PC-3 (cell line): ENCODE data around the gene LACTBL1. TPM values are rescaled to one million over a fixed set of nuclear protein-coding genes. Genes with fewer than 3 reads are reported as not detected.

Experiments used
- ATAC-seq: fragments of 200-7000 bp; cut with Tn5 transposase; 2 replicates; pipeline ENCODE4 v1.9.1; 2020; ENCODE audit warnings: mild to moderate bottlenecking, moderate library complexity
- BruUV-seq: library from RNA; stranded (reverse); fragments of 400-500 nt; replicated peaks from 2 replicates; lab custom pipeline; 2021; lab: Mats Ljungman, UMichigan
- CTCF ChIA-PET: fragments of 300-600 bp; sonication (Branson Sonifier 250); formaldehyde crosslinking; loops from one replicate; lab custom pipeline; 2022; ENCODE audit warnings: antibody characterized with exemption; lab: Charles Lee
- POLR2A ChIA-PET: fragments of 300-600 bp; sonication (Branson Sonifier 250); formaldehyde crosslinking; loops from one replicate; lab custom pipeline; 2022; ENCODE audit warnings: antibody characterized with exemption; ENCODE audit not compliant: unreplicated experiment; lab: Charles Lee
- DNase-seq: peaks from one replicate; pipeline ENCODE4 v3.0.0-alpha.2; 2015
- H2AFZ ChIP-seq: fragments of 300-600 bp; sonication (generic); 2 replicates; pipeline ENCODE4 v1.6.0; 2016; ENCODE audit warnings: antibody characterized with exemption, low read length
- H3F3A ChIP-seq: fragments of 300-600 bp; sonication (generic); one replicate; pipeline ENCODE4 v1.6.0; 2017; ENCODE audit warnings: antibody characterized with exemption, low read length, control low read depth, mild to moderate bottlenecking; ENCODE audit not compliant: unreplicated experiment
- H3K27ac ChIP-seq: fragments of 300-600 bp; sonication (generic); 2 replicates; pipeline ENCODE4 v1.5.1; 2016; ENCODE audit warnings: mild to moderate bottlenecking, low read length
- H3K27me3 ChIP-seq: fragments of 300-600 bp; sonication (generic); 2 replicates; pipeline ENCODE4 v1.6.1; 2016; ENCODE audit warnings: low read length, mixed read lengths
- H3K36me3 ChIP-seq: fragments of 300-600 bp; sonication (generic); 2 replicates; pipeline ENCODE4 v1.6.1; 2016; ENCODE audit warnings: low read depth, mixed run types, low read length, mixed read lengths
- H3K4me1 ChIP-seq: fragments of 300-600 bp; sonication (generic); 2 replicates; pipeline ENCODE4 v1.5.1; 2016; ENCODE audit warnings: low read length; ENCODE audit not compliant: insufficient read depth
- H3K4me2 ChIP-seq: fragments of 300-600 bp; sonication (generic); 2 replicates; pipeline ENCODE4 v1.6.0; 2016; ENCODE audit warnings: low read length
- H3K4me3 ChIP-seq: fragments of 300-600 bp; sonication (generic); 2 replicates; pipeline ENCODE4 v1.5.1; 2016; ENCODE audit warnings: mild to moderate bottlenecking, low read length, mixed read lengths
- H3K79me2 ChIP-seq: fragments of 300-600 bp; sonication (generic); 2 replicates; pipeline ENCODE4 v1.6.1; 2017; ENCODE audit warnings: low read length, mixed read lengths
- H3K9ac ChIP-seq: fragments of 300-600 bp; sonication (generic); 2 replicates; pipeline ENCODE4 v1.6.0; 2016; ENCODE audit warnings: mild to moderate bottlenecking, low read length
- H3K9me2 ChIP-seq: fragments of 300-600 bp; sonication (generic); replicated peaks from 2 replicates; pipeline ENCODE4 v1.6.1; 2016; ENCODE audit warnings: mixed run types, low read length, mixed read lengths
- H3K9me3 ChIP-seq: fragments of 300-600 bp; sonication (generic); 2 replicates; pipeline ENCODE4 v1.6.1; 2016; ENCODE audit warnings: low read length, mixed read lengths
- H4K20me1 ChIP-seq: fragments of 300-600 bp; sonication (generic); 2 replicates; pipeline ENCODE4 v1.6.1; 2016; ENCODE audit warnings: low read length, mixed read lengths
- EZH2 ChIP-seq: fragments of 300-600 bp; sonication (generic); IDR thresholded peaks from one replicate; pipeline ENCODE4 v1.6.1; 2017; ENCODE audit warnings: antibody characterized with exemption, mild to moderate bottlenecking, low read length; ENCODE audit not compliant: unreplicated experiment
- EZH2phosphoT487 ChIP-seq: fragments of 300-600 bp; sonication (generic); IDR thresholded peaks from 2 replicates; pipeline ENCODE4 v1.6.1; 2018; ENCODE audit warnings: mild to moderate bottlenecking, antibody characterized with exemption, low read length, borderline replicate concordance
- intact Hi-C: fragments of 100-400 bp; cut with micrococcal nuclease; formaldehyde crosslinking; loops from 2 replicates; pipeline ENCODE4 v1.9.0; 2023
- total RNA-seq: library from RNA; depleted of rRNA; stranded (reverse); fragments of >200 nt; gene quantifications from 2 replicates; pipeline ENCODE4 v1.2.3, GENCODE V29; 2014
- TF ChIP-seq, protein P1 (sequence below): fragments of 300-600 bp; sonication (generic); conservative IDR thresholded peaks from 2 replicates; pipeline ENCODE4 v1.5.1; 2017; ENCODE audit warnings: antibody characterized with exemption, low read depth, mild to moderate bottlenecking, low read length

Gene LACTBL1
- total RNA-seq, 1 experiment from 2014 or later: not detected

DNA sequence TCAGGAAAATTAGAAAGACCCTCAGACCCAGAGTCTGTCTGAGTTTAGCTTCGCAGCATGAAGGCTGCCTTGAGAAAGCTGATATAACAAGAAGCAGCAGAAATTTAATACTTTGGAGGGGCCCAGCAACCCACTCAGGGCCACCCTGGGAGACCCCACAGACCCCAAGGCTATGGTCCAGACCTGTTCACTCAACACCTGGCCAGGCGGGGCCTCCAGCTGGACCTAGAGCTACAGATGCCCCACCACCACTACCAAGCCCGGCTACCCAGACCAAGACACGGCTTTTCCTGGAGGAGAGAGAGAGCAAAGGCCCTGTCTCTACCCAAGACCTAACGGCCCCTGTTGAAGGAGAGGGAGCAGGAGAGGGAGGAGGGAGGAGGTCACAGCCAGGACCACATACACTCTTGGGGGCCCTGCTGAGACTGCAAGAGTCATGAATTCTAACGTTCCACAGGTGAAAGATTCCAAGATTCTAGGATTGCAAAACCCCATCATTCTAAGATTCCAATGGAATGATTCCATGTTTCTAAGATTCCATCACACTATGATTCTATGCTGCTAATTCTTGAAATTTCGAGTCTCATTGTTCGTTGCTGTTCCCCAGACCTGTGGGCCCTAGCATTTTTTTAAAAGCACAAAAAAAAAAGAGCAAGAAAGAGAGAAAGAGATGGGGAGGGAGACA lies 53.2 kb downstream of the LACTBL1 start:
- Histone ChIP-seq H3K27ac (no peak overlapping the region), H3K9me3 (no peaks in the 10 kb centered on the region), H3K79me2 (no peaks in the 10 kb centered on the region), H2AFZ (no peak overlapping the region), H3K27me3 (no peaks in the 10 kb centered on the region), H3K9ac (no peak overlapping the region), H3K36me3 (no peaks in the 10 kb centered on the region), H3F3A (no peaks in the 10 kb centered on the region), H4K20me1 (no peaks in the 10 kb centered on the region), H3K4me2 (no peak overlapping the region), H3K4me1 (no peaks in the 10 kb centered on the region), H3K9me2 (no peaks in the 10 kb centered on the region), H3K4me3 (no peak overlapping the region)
- BruUV-seq: no TSS peak
- ATAC-seq: no peak
- intact Hi-C loops: no loop called here
- TF ChIP-seq, protein P1, sequence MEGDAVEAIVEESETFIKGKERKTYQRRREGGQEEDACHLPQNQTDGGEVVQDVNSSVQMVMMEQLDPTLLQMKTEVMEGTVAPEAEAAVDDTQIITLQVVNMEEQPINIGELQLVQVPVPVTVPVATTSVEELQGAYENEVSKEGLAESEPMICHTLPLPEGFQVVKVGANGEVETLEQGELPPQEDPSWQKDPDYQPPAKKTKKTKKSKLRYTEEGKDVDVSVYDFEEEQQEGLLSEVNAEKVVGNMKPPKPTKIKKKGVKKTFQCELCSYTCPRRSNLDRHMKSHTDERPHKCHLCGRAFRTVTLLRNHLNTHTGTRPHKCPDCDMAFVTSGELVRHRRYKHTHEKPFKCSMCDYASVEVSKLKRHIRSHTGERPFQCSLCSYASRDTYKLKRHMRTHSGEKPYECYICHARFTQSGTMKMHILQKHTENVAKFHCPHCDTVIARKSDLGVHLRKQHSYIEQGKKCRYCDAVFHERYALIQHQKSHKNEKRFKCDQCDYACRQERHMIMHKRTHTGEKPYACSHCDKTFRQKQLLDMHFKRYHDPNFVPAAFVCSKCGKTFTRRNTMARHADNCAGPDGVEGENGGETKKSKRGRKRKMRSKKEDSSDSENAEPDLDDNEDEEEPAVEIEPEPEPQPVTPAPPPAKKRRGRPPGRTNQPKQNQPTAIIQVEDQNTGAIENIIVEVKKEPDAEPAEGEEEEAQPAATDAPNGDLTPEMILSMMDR: no peak
- TF ChIP-seq EZH2phosphoT487: no peak
- no peak for TF ChIP-seq EZH2
- ChIA-PET CTCF (interaction anchor here (0.5 kb wide), 1 partner anchor 104 kb away, joined by 4 read pairs; no protein-coding TSS in a partner anchor), POLR2A (no interaction called here)
- no peak for DNase-seq

DNA sequence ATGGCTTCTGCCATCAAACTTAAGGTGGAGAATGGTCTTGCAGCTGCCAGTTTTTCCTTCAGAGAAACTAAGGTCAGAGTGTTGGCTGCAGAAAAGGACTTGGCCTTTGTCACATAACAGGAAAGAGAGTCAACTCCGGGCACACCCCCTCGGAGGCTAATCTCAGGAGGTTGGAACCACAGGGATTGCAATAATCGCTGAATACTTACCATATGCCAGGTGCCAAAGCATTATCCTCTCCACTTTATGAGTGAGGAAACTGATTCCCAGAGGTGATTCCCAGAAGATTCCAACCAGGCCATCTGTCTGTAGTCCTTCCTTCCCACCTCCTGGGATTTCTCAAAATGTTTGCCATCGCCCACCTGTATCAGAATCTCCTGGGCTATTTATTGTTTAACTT lies 54.0 kb downstream of the LACTBL1 start:
- no peaks in the 10 kb centered on the region for H3K27me3 ChIP-seq
- no peaks in the 10 kb centered on the region for H3F3A ChIP-seq
- no TSS peak for BruUV-seq
- no peaks in the 10 kb centered on the region for H4K20me1 ChIP-seq
- no peak overlapping the region for H2AFZ ChIP-seq
- no peaks in the 10 kb centered on the region for H3K79me2 ChIP-seq
- ChIA-PET CTCF (no interaction called here), POLR2A (no interaction called here)
- no peaks in the 10 kb centered on the region for H3K9me2 ChIP-seq
- no peak for ATAC-seq
- intact Hi-C loops: no loop called here
- TF ChIP-seq EZH2phosphoT487 (no peak), EZH2 (no peak)
- TF ChIP-seq, protein P1: no peak
- H3K9me3 ChIP-seq: no peaks in the 10 kb centered on the region
- no peak overlapping the region for H3K4me2 ChIP-seq
- no peaks in the 10 kb centered on the region for H3K4me1 ChIP-seq
- DNase-seq: no peak
- no peak overlapping the region for H3K27ac ChIP-seq
- H3K36me3 ChIP-seq: no peaks in the 10 kb centered on the region
- H3K9ac ChIP-seq: no peak overlapping the region
- no peak overlapping the region for H3K4me3 ChIP-seq

DNA sequence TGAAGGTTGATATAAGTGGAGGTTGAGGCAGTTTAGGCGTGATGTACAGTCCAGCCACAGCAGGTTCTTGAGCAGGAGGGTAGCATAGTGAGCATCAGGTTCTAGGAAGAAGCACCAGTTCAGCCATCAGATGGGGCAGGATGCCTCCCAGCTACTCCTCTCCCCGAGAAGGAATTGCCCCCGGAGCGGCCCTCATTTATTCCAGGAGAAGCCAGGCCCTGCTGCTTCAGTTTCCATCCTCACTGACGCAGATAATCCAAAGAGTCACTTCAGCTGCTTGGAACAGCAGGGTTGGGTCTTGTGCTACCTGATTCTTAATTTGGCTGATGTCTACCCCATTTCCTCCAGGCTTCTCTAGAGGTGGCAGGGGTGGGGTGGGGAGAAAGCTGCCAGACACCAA lies 54.7 kb downstream of the LACTBL1 start:
- intact Hi-C loops: no loop called here
- no peaks in the 10 kb centered on the region for H3K36me3 ChIP-seq
- ChIA-PET POLR2A (no interaction called here), CTCF (no interaction called here)
- no peaks in the 10 kb centered on the region for H3K27me3 ChIP-seq
- ATAC-seq (no peak), DNase-seq (no peak)
- H3K79me2 ChIP-seq: no peaks in the 10 kb centered on the region
- H3K9me2 ChIP-seq: no peaks in the 10 kb centered on the region
- H3K9me3 ChIP-seq: no peaks in the 10 kb centered on the region
- TF ChIP-seq EZH2phosphoT487: no peak
- no peak for TF ChIP-seq EZH2
- H3K4me2 ChIP-seq: no peak overlapping the region
- no peak overlapping the region for H3K9ac ChIP-seq
- H3K27ac ChIP-seq: no peak overlapping the region
- H3K4me1 ChIP-seq: no peaks in the 10 kb centered on the region
- no peak overlapping the region for H3K4me3 ChIP-seq
- BruUV-seq: no TSS peak
- H2AFZ ChIP-seq: no peak overlapping the region
- no peaks in the 10 kb centered on the region for H3F3A ChIP-seq
- H4K20me1 ChIP-seq: no peaks in the 10 kb centered on the region
